Smooth muscle cell (in vitro differentiated cells): Measurements from ENCODE around the gene SAMD4A. TPM values are rescaled to one million over a fixed set of nuclear protein-coding genes. Genes with fewer than 3 reads are reported as not detected.
A peak's percentile ranks its signal among the peaks of the same experiment; 100 is the strongest.

Source experiments
- DNase-seq: peaks from one replicate; lab custom pipeline; 2025; ENCODE audit not compliant: unreplicated experiment; lab: John Stamatoyannopoulos, UW
- H2AFZ ChIP-seq: fragments of 200-600 bp; sonication (generic); 2 replicates; pipeline ENCODE4 v1.6.0; 2016; ENCODE audit warnings: antibody characterized with exemption, low read depth, mild to moderate bottlenecking
- H3F3A ChIP-seq: fragments of 200-600 bp; sonication (generic); 2 replicates; pipeline ENCODE4 v1.6.0; 2017; ENCODE audit warnings: antibody characterized with exemption, low read depth
- H3K27ac ChIP-seq: fragments of 200-600 bp; sonication (generic); 2 replicates; pipeline ENCODE4 v1.5.1; 2016; ENCODE audit warnings: low read depth, mild to moderate bottlenecking
- H3K27me3 ChIP-seq: fragments of 200-600 bp; sonication (generic); 2 replicates; pipeline ENCODE4 v1.6.1; 2016; ENCODE audit warnings: low read depth, mild to moderate bottlenecking
- H3K36me3 ChIP-seq: fragments of 200-600 bp; sonication (generic); 2 replicates; pipeline ENCODE4 v1.5.1; 2016; ENCODE audit warnings: low read depth
- H3K4me1 ChIP-seq: fragments of 200-600 bp; sonication (generic); 2 replicates; pipeline ENCODE4 v1.5.1; 2016; ENCODE audit warnings: low read depth
- H3K4me2 ChIP-seq: fragments of 200-600 bp; sonication (generic); 2 replicates; pipeline ENCODE4 v1.6.0; 2016; ENCODE audit warnings: mild to moderate bottlenecking
- H3K4me3 ChIP-seq: fragments of 200-600 bp; sonication (generic); 2 replicates; pipeline ENCODE4 v1.5.1; 2016; ENCODE audit warnings: mild to moderate bottlenecking
- H3K79me2 ChIP-seq: fragments of 200-600 bp; sonication (generic); 2 replicates; pipeline ENCODE4 v1.6.0; 2016; ENCODE audit warnings: low read depth, mild to moderate bottlenecking
- H3K9ac ChIP-seq: fragments of 200-600 bp; sonication (generic); 2 replicates; pipeline ENCODE4 v1.6.0; 2016; ENCODE audit warnings: low read depth
- H3K9me3 ChIP-seq: fragments of 200-600 bp; sonication (generic); replicated peaks from 2 replicates; pipeline ENCODE4 v1.5.1; 2016; ENCODE audit warnings: low read depth
- H4K20me1 ChIP-seq: fragments of 200-600 bp; sonication (generic); 2 replicates; pipeline ENCODE4 v1.6.0; 2016; ENCODE audit warnings: low read depth
- CTCF ChIP-seq: fragments of 200-600 bp; sonication (generic); IDR thresholded peaks from 2 replicates; pipeline ENCODE4 v1.5.1; 2017; ENCODE audit warnings: borderline replicate concordance, mild to moderate bottlenecking, antibody characterized with exemption; ENCODE audit not compliant: insufficient read depth, poor library complexity, severe bottlenecking
- WGBS: methylation state at CpG from one replicate; pipeline ENCODE4 v1.1.7; 2016; ENCODE audit warnings: low lambda C conversion rate; 5-methylcytosine and 5-hydroxymethylcytosine counted together
- polyA plus RNA-seq: library from polyadenylated mRNA; unstranded; fragments of >200 nt; fragmentation: Nextera tagmentation; extraction: Ambion mirVana; gene quantifications from 2 replicates; pipeline ENCODE4 v1.2.1, GENCODE V29; 2016
- total RNA-seq: library from RNA; depleted of rRNA; stranded (reverse); fragments of >200 nt; gene quantifications from 2 replicates; pipeline ENCODE4 v1.2.3, GENCODE V29; 2014

SAMD4A gene
- total and polyA plus RNA-seq, 2 experiments from 2014 or later = 9.2 to 36.7 TPM

- WGBS = 89% methylated on average over 9 of the region's 9 CpGs
- Histone ChIP-seq H3K9me3 (no peaks in the 10 kb centered on the region), H3K4me3 (no peak overlapping the region), H3K79me2 (peaks cover 53% of the 10 kb centered on the region), H3K27me3 (no peaks in the 10 kb centered on the region), H3K36me3 (no peaks in the 10 kb centered on the region), H2AFZ (no peak overlapping the region), H3F3A (peaks cover 13% of the 10 kb centered on the region), H3K4me2 (no peak overlapping the region), H3K27ac (peak overlapping the region; percentile 74), H3K9ac (no peak overlapping the region), H4K20me1 (peaks cover 94% of the 10 kb centered on the region), H3K4me1 (no peaks in the 10 kb centered on the region)
- no peak for DNase-seq
- TF ChIP-seq CTCF = no peak
These were observed 162.0 kb downstream of the SAMD4A start for GRCh38 chr14:54728700-54729527.

DNA sequence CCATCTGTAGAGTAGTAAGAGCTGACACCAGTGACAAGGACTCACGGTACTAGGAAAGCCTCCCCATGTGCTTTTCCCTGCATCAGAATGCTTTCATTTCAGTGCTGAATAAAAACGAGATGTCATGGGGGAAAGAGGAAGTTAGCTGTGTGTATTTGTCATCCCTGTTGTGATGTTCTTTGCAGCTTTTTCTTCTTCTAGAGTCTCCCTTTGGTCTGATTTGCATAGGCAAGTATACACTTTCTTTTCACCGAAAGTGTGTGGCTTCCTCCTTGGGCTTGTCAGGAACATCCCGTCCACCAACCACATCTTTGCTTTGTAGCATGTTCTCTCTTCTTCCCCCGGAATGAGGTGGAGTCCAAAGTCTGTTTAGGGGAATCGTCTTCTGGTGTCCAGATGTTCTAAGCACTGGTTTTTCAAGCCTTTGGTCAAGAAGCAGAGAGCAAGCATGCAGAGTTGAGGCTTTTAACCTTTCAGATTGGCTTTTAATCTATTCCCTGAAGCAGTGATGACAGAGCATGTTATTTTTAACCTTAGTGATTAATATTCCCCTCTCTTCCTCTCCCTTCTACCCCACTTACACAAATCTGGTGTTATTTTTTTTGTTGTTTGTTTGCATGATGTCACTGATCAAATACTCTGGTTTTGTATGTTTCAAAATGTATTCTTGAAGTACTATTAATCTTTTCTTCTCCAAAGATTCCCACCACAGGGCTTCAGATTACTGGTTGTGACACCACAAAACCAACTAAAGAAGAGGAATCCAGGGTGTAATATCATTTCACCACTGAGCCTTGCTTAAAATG lies 163.4 kb downstream of the SAMD4A start:
- peak overlapping the region; percentile 64 for H3K4me2 ChIP-seq
- no peak for DNase-seq
- peaks cover 13% of the 10 kb centered on the region for H3F3A ChIP-seq
- WGBS = 49% methylated on average over 6 of the region's 6 CpGs
- TF ChIP-seq CTCF = no peak
- H3K4me1 ChIP-seq = no peaks in the 10 kb centered on the region
- H3K36me3 ChIP-seq = no peaks in the 10 kb centered on the region
- no peaks in the 10 kb centered on the region for H3K9me3 ChIP-seq
- H2AFZ ChIP-seq = no peak overlapping the region
- H3K79me2 ChIP-seq = peaks cover 46% of the 10 kb centered on the region
- H3K4me3 ChIP-seq = no peak overlapping the region
- peak overlapping the region; percentile 74 for H3K27ac ChIP-seq
- H4K20me1 ChIP-seq = peaks cover 94% of the 10 kb centered on the region
- H3K27me3 ChIP-seq = no peaks in the 10 kb centered on the region
- peak overlapping the region; percentile 6 for H3K9ac ChIP-seq

DNA sequence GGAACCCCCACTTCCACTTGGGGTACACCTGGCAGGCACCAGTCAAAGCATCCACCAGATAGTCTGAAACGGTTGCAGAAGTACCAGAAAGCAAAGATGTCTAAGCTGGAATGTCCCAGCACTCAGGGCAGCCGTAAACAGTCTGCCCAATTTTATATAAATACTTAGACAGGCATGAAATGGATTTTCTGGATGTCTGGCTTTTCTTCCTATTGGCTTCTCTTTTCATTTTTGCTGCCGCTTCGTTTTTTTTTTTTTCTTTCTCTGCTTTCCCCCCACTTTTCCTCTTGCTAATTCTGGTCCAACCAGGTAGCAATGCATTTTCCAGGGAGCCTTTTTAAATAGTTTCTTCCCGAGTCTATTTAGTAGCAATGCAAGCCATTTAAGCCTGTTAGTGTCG lies 168.0 kb downstream of the SAMD4A start:
- no peaks in the 10 kb centered on the region for H3K36me3 ChIP-seq
- H3K27me3 ChIP-seq = no peaks in the 10 kb centered on the region
- H3K27ac ChIP-seq = peak overlapping the region; percentile 34
- H3K9ac ChIP-seq = no peak overlapping the region
- peaks cover 27% of the 10 kb centered on the region for H3K79me2 ChIP-seq
- no peak for TF ChIP-seq CTCF
- no peaks in the 10 kb centered on the region for H3K4me1 ChIP-seq
- no peak for DNase-seq
- H3K4me2 ChIP-seq = no peak overlapping the region
- peaks cover 9% of the 10 kb centered on the region for H3F3A ChIP-seq
- H3K9me3 ChIP-seq = no peaks in the 10 kb centered on the region
- 87% methylated on average over 6 of the region's 6 CpGs for WGBS
- H2AFZ ChIP-seq = no peak overlapping the region
- H4K20me1 ChIP-seq = peaks cover 96% of the 10 kb centered on the region
- H3K4me3 ChIP-seq = no peak overlapping the region
